ENCODE measurements around the gene FBP1.

Gene FBP1

DNA sequence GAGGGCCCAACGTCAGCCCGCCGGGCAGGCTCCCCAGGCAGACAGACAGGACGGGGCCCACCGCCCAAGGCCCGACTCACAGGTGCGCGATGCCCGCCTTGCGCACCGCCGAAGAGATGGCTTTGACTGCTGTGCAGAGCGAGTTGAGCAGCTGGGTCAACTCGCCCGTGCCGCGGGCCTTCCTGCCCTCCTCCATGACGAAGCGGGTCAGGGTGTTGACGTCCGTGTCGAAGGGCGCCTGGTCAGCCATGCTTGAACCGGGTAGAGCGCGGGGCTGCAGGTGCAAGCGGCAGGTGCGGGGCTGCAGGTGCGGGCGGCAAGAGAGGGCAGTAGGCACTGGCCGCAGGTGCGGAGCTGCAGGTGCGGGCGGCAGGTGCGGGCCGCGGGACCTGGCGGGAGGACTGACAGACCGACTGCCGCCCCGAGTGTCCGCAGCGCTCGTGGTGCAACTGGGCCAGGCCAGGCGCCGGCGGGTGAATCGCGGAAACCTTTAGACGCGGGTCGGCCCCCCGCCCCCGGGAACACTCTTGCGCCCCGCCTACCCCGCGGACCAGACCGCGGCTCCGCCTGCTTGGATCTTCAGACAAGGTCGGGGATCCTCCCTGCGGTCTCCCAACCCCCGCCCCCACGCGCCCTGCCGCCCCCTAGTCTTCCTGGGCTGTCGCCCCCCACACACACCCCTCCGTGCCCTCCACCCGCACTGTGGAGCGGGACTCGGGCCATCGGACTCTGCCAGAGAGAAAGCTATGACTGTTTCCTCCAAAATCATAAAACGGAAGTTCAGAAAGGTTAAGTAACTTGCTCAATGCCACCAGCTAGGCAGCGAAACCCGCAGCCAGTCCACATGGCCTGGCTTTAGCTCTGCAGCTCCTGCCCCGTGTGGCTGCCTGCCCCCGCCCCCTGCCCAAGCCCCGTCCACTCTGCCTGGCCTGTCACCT is at the start of gene FBP1:
Gene FBP1 (minus strand): TSS at position 458 of the 938 bp plus-strand sequence. CDS start 208 bp downstream, at position 250.
- DNase-seq (ENCODE audit: low spot score): no peak

GRCh38 chr9:94687451-94687850 is 48.1 kb upstream of the FBP1 start:
- no peak for DNase-seq (ENCODE audit: low spot score)

- no peak for DNase-seq (ENCODE audit: low spot score)
These were observed 46.0 kb upstream of the FBP1 start for GRCh38 chr9:94685359-94685758.

DNA sequence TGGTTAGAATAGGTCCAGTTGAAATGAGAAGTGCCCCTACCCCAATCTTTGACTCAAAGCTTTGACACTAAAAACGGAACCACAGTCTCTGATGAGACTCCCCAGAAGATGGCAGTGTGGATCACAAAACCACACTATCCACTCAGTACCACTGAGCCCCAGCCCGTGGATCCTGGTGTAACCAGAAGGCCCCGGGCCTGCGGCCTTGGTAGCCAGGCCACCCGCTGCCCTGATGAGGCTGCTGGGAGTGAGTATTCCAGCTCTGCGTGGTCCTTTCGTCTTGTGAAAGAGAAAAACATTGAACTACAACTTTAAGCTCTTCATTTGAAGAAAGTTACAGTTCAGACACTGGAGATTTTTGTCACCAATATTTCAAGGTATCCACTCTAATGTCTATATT is 42.2 kb upstream of the FBP1 start:
- peak; percentile 78 for DNase-seq (ENCODE audit: low spot score)

- no peak for DNase-seq (ENCODE audit: low spot score)
These were observed 41.3 kb upstream of the FBP1 start for GRCh38 chr9:94680621-94681020.

- no peak for DNase-seq (ENCODE audit: low spot score)
These were observed 40.7 kb upstream of the FBP1 start for GRCh38 chr9:94680020-94680419.

DNA sequence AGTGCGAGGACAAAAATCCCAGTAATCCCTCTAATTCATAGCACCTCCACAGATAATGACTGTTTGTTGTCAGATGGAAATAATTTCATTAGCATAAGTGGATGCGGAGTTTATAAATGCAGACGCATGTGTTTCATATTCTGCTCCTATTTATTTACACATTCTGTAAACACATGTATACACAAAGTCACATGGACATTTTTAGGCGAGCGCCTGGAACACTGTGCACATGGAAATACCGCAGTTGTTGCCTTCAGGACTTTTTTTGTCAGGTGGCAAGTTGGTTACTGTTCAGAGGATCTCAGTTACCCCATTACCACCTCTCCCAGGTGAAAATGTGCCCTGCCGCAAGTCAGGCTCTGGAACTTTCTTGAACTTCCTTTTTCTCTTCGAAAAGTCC is 40.3 kb upstream of the FBP1 start:
- no peak for DNase-seq (ENCODE audit: low spot score)

- no peak for DNase-seq (ENCODE audit: low spot score)
These were observed 38.6 kb upstream of the FBP1 start for GRCh38 chr9:94677929-94678328.

GRCh38 chr9:94676446-94677131 is 37.3 kb upstream of the FBP1 start:
- DNase-seq (ENCODE audit: low spot score): no peak

DNA sequence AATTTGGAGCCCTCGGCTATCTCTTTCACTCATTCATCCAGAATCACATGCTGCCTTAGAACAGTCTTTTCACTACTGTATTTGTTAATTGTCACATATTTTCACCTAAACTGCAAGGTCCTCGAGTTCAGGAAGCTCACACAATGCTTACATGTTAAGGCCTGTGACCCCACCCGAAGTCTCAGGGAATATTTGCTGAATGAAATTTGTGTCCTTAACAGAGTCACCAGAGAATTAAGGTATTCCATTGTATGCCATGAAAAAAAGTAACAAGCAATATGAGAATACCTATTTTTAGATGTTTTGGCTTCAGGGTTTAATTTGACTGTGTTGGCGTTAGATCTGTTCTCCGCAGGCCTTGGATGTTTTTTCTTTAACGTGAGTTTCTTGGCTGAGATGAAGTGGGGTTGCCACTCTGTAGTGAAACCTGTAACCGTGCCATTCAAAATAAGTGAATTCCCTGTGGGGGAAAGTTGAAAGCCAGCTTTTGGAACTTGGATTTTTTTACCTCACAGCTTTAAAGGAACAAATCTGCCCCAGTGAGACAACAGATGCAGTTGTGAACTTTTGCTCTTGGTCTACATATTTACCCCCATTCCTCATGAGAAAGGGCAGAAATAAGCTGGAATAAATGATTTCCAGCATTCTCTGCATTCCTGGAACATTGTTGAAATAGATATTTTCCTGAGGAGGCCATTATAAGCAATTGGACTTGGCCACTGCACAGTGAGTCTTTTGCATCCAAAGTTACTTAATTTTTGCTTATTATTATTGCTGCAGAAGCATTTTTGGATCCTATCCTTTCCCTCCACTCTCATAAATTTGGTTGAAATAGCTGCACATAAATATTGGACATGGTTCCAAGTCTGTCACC is 35.9 kb upstream of the FBP1 start:
- peak; percentile 46 for DNase-seq (ENCODE audit: low spot score)

- DNase-seq (ENCODE audit: low spot score): peak; percentile 41
These were observed 33.6 kb upstream of the FBP1 start for GRCh38 chr9:94672811-94673487.

DNA sequence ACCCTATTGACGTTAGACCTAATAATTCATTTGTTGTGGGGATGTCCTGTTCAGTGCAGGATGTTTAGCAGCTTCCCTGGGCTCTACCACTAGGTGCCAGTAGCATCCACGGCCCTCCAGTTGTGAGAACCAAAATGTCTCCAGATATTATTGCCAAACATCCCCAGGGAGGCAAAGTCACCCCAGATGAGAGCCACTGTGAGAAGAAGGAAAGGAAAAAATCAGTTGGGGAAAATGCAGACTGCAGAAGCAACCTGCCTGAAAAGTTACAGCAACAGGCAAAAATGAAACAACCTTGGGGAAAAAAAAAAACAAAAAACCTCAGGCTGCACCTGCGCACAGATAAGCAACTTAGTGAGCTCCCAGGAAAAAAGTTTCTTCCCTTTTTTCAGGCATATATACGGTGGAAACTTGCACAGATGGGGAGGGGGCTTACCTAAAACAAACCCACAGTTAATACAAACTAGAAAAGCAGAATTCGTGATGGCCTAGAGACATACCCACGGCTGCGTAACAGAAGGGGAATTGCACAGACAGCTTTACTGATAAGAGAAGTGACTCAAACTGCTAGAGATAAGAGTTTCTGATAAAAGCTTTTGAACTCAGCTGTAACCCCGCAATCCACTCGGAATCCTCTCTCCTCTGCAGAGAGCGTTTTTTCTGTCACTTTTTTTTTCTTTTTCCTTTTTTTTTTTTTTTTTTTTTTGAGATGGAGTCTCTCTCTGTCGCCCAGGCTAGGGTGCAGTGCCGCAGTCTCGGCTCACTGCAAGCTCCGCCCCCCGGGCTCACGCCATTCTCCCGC is 29.8 kb upstream of the FBP1 start:
- DNase-seq (ENCODE audit: low spot score): peak; percentile 69

DNA sequence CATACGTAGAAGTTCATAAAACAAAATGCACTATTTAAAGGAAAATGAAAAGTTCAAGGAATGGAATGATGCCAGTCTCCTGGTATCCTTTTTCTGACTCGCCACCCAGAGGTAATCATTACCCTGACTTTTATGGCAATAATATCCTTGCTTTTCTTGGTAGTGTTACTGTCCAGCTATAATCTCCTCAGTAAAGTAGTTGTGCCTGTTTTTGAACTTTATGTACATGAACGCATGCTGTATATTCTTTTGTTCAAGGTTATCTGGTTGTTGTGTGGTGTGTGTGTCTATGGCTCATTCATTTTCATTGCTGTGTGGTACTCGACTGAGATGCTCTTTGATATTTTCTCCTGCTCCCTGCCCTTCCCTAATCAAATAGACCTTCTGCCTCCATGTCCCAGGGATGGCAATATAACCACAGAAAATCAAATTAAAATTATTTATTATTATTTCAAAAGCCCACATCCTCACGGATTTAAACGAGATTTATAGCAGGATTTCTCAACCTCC is 29.2 kb upstream of the FBP1 start:
- no peak for DNase-seq (ENCODE audit: low spot score)

DNA sequence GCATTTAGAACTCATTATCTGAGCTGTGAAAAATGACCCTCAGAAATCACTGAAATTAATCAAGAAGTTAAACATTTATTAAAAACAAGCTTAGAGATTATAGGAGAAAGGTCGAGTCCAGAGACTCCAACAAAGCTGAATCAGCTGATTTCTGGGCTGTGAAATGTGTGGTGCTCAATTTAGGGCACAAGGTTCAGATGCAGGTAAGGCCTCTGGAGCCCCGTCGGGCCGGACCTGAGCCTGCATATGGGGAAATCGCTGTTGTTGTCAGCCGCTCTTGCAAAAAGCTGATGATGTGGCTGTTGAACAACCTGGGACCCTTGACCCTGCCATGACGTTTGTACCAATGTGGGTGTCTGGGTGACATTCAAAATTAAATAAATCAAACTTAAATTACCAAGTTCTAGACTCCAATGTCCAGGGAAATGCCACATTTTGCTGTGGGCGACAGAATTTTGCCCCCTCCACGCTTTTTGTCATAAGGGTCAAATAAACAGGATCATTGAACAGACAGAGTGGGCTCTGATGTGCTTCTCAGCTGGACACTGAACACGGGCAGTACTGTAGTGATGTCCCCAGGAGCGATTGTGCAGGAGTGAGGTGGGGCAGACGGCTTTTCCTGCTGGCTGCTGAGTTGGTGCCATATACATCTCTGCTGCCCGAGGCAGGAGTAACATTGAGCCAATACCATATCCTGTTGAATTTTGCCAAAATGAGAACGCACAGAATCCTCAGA is 27.2 kb upstream of the FBP1 start:
- DNase-seq (ENCODE audit: low spot score): no peak

- DNase-seq (ENCODE audit: low spot score): no peak
These were observed 26.3 kb upstream of the FBP1 start for GRCh38 chr9:94665613-94666012.

GRCh38 chr9:94664801-94665200 is 25.5 kb upstream of the FBP1 start:
- DNase-seq (ENCODE audit: low spot score): no peak

GRCh38 chr9:94663640-94664039 is 24.3 kb upstream of the FBP1 start:
- no peak for DNase-seq (ENCODE audit: low spot score)

- DNase-seq (ENCODE audit: low spot score): no peak
These were observed 23.8 kb upstream of the FBP1 start for GRCh38 chr9:94663140-94663539.

GRCh38 chr9:94657021-94657725 is 17.9 kb upstream of the FBP1 start:
- DNase-seq (ENCODE audit: low spot score): no peak
